Colonic mucosa (tissue), 4 donors: ENCODE measurements around the gene MSRB1. TPM values are rescaled to one million over a fixed set of nuclear protein-coding genes. Genes with fewer than 3 reads are reported as not detected.
"Not testable (repeated sequence)": the region's sequence is repeated elsewhere in the genome, so short reads cannot be mapped to it uniquely, and the experiment has no call there.

Experiments used
- DNase-seq: peaks from one replicate; pipeline ENCODE4 v3.0.0-alpha.2; 2020
- H3K27ac ChIP-seq: fragments of 200-600 bp; one replicate; pipeline ENCODE4 v1.8.0; 2021
- H3K27me3 ChIP-seq: fragments of 200-600 bp; one replicate; pipeline ENCODE4 v1.8.0; 2021
- H3K36me3 ChIP-seq: fragments of 200-600 bp; one replicate; pipeline ENCODE4 v1.8.0; 2021
- H3K4me1 ChIP-seq: fragments of 200-600 bp; one replicate; pipeline ENCODE4 v1.8.0; 2021; ENCODE audit warnings: mild to moderate bottlenecking
- H3K4me3 ChIP-seq: fragments of 200-600 bp; one replicate; pipeline ENCODE4 v1.8.0; 2021
- H3K9ac ChIP-seq, 2 donors: one replicate each; pipeline ENCODE4 v1.7.0; 2013; ENCODE audit warnings: control low read depth in 2 of 2, low read depth in 2 of 2, low read length in 2 of 2
- H3K9me3 ChIP-seq: fragments of 200-600 bp; one replicate; pipeline ENCODE4 v1.8.0; 2021
- intact Hi-C: fragments of 100-400 bp; cut with DNase I; formaldehyde crosslinking; loops from one replicate; pipeline ENCODE4 v1.14.1; 2022
- total RNA-seq, 2 donors: library from RNA; stranded (reverse); fragmentation: NEBNext Ultra II Directional in 1 of 2; extraction: Animal tissue kit (Norgen Biotek cat#: 25700) in 1 of 2; gene quantifications; one replicate each; pipeline ENCODE4 v1.2.1, GENCODE V29; 2021
- TF ChIP-seq, protein P1 (sequence below): fragments of 200-600 bp; IDR thresholded peaks from one replicate; pipeline ENCODE4 v1.8.0; 2022; ENCODE audit warnings: antibody characterized with exemption, mild to moderate bottlenecking
- donor health status: healthy.
- donor health status: DM: no; HTN: no; CAD: no.
- donor health status: DM: no; HTN: no; CAD: no.

The MSRB1 gene
- total RNA-seq, 2 donors from 2014 or later = 33.0 to 61.2 TPM

- no peak overlapping the region for H3K27ac ChIP-seq
- H3K36me3 ChIP-seq = no peaks in the 10 kb centered on the region
- H3K4me3 ChIP-seq = no peak overlapping the region
- DNase-seq = no peak
- no peaks in the 10 kb centered on the region for H3K9me3 ChIP-seq
- peaks cover 12% of the 10 kb centered on the region for H3K27me3 ChIP-seq
- no peak overlapping the region for H3K9ac ChIP-seq
- TF ChIP-seq, protein P1, sequence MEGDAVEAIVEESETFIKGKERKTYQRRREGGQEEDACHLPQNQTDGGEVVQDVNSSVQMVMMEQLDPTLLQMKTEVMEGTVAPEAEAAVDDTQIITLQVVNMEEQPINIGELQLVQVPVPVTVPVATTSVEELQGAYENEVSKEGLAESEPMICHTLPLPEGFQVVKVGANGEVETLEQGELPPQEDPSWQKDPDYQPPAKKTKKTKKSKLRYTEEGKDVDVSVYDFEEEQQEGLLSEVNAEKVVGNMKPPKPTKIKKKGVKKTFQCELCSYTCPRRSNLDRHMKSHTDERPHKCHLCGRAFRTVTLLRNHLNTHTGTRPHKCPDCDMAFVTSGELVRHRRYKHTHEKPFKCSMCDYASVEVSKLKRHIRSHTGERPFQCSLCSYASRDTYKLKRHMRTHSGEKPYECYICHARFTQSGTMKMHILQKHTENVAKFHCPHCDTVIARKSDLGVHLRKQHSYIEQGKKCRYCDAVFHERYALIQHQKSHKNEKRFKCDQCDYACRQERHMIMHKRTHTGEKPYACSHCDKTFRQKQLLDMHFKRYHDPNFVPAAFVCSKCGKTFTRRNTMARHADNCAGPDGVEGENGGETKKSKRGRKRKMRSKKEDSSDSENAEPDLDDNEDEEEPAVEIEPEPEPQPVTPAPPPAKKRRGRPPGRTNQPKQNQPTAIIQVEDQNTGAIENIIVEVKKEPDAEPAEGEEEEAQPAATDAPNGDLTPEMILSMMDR = no peak
- intact Hi-C loops = no loop called here
- H3K4me1 ChIP-seq = peaks cover 8% of the 10 kb centered on the region
These were observed 18.9 kb downstream of the MSRB1 start for GRCh38 chr16:1924095-1924494.

GRCh38 chr16:1923299-1924034 is 19.5 kb downstream of the MSRB1 start:
- H3K9me3 ChIP-seq = no peaks in the 10 kb centered on the region
- no peak overlapping the region for H3K9ac ChIP-seq
- H3K4me1 ChIP-seq = peaks cover 8% of the 10 kb centered on the region
- TF ChIP-seq, protein P1 = no peak
- H3K4me3 ChIP-seq = no peak overlapping the region
- intact Hi-C loops = no loop called here
- H3K27ac ChIP-seq = no peak overlapping the region
- no peaks in the 10 kb centered on the region for H3K36me3 ChIP-seq
- peaks cover 18% of the 10 kb centered on the region for H3K27me3 ChIP-seq
- peak; percentile 74 for DNase-seq

DNA sequence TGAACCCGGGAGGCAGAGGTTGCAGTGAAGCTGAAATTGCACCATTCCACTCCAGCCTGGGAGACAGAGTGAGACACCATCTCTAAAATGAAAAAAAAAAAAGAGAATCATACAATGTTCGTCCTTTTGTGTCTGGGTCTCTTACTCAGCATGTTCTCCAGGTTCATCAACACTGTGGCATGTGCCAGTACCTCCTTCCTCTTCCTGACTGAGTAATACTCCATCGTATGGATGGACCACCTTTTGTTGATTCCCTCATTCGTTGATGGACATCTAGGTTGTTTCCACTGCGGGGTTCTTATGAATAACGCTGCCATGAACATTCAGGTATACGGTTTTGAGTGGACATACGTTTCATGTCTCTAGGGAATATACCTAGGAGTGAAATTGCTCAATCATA is 20.6 kb downstream of the MSRB1 start:
- H3K36me3 ChIP-seq = no peaks in the 10 kb centered on the region
- intact Hi-C loops = no loop called here
- H3K9me3 ChIP-seq = no peaks in the 10 kb centered on the region
- H3K27ac ChIP-seq = no peak overlapping the region
- TF ChIP-seq, protein P1 = no peak
- H3K4me3 ChIP-seq = no peak overlapping the region
- H3K9ac ChIP-seq = no peak overlapping the region
- H3K4me1 ChIP-seq = peaks cover 8% of the 10 kb centered on the region
- peaks cover 25% of the 10 kb centered on the region for H3K27me3 ChIP-seq
- DNase-seq = no peak

DNA sequence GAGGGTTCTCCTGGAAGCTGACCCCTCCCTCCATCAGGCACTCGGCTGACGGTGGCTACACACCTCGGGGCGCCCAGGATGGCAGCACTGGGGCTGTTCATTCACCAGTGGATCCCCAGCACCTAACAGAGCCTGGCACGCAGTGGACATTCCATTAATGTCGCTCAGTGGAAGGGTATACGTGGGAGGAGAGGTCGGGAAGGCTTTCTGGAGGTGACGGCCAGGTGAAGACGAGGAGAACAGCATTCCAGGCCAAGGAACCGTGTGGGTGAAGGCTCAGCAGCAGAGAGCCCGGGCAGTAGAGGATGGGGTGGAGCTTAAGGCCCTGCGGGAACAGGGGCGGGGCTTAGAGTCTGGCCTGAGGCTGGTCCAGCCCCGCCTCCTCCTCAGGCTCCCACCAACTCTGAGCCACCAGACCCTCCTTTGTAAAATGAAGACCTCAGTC is 22.2 kb downstream of the MSRB1 start:
- no peak for DNase-seq
- Histone ChIP-seq H3K27ac (no peak overlapping the region), H3K36me3 (no peaks in the 10 kb centered on the region), H3K4me1 (peaks cover 8% of the 10 kb centered on the region), H3K9ac (no peak overlapping the region), H3K27me3 (peaks cover 32% of the 10 kb centered on the region), H3K9me3 (no peaks in the 10 kb centered on the region), H3K4me3 (no peak overlapping the region)
- TF ChIP-seq, protein P1 = no peak
- intact Hi-C loops = no loop called here

- intact Hi-C loops = not testable (repeated sequence)
- peaks cover 32% of the 10 kb centered on the region for H3K27me3 ChIP-seq
These were observed 22.9 kb downstream of the MSRB1 start for GRCh38 chr16:1920122-1920521.

DNA sequence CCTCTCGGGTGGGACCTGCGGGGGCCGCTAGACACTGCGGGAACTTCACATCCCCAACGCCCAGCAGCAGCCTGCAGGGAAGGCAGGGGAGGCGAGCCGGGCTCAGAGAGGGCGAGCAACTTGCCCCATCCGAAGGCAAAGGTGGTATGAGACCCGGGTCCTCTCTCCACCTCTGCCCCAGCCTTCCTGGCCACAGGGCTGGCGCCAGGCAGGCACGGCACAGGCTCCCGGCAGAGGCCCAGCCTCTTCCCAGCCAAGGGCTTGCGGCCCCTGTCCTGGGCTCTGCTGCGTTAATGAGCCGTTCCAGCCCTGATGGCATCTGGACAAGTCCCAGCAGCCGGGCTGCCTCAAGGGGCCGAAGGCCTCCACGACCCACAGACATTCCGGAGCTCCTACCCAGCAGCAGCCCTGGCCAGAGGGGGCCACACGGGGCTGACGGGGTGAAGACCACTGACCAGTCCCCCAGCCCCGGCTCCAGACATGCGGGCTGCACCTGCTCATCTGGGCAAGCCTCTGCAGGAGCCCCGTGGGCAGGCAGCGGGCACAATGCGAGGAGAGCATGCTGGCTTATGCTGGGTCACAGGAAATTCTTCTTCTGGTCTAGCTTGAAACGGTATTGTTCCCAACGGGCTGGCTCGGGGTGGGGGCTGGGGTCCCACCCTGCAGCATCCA is 23.5 kb downstream of the MSRB1 start:
- Histone ChIP-seq H3K27ac (no peak overlapping the region), H3K4me1 (peaks cover 8% of the 10 kb centered on the region), H3K36me3 (no peaks in the 10 kb centered on the region), H3K9me3 (no peaks in the 10 kb centered on the region), H3K9ac (no peak overlapping the region), H3K27me3 (peaks cover 32% of the 10 kb centered on the region), H3K4me3 (no peak overlapping the region)
- no peak for DNase-seq
- intact Hi-C loops = no loop called here
- TF ChIP-seq, protein P1 = no peak

More at GRCh38 chr16:1920122-1920521, 22.9 kb downstream of the MSRB1 start:
- DNase-seq, H3K36me3 ChIP-seq, H3K9ac ChIP-seq, H3K27ac ChIP-seq, H3K4me1 ChIP-seq, H3K9me3 ChIP-seq, H3K4me3 ChIP-seq: not testable (repeated sequence)
